Fibroblast of pulmonary artery (primary cell): ENCODE results near the gene CITED2.
A peak's percentile ranks its signal among the peaks of the same experiment; 100 is the strongest.

Source experiments
- DNase-seq: peaks from one replicate; pipeline ENCODE4 v3.0.0-alpha.2; 2010; ENCODE audit warnings: low read depth
- H3K4me3 ChIP-seq: replicated peaks from 2 replicates; pipeline ENCODE4 v1.5.1; 2011; ENCODE audit warnings: low read depth, mild to moderate bottlenecking, control low read depth, low read length, moderate library complexity
- TF ChIP-seq, protein P1 (sequence below): IDR thresholded peaks from 2 replicates; pipeline ENCODE4 v1.5.1; 2011; ENCODE audit warnings: mild to moderate bottlenecking, control low read depth, low read length, inconsistent platforms; ENCODE audit errors: missing control alignments

The CITED2 gene

DNA sequence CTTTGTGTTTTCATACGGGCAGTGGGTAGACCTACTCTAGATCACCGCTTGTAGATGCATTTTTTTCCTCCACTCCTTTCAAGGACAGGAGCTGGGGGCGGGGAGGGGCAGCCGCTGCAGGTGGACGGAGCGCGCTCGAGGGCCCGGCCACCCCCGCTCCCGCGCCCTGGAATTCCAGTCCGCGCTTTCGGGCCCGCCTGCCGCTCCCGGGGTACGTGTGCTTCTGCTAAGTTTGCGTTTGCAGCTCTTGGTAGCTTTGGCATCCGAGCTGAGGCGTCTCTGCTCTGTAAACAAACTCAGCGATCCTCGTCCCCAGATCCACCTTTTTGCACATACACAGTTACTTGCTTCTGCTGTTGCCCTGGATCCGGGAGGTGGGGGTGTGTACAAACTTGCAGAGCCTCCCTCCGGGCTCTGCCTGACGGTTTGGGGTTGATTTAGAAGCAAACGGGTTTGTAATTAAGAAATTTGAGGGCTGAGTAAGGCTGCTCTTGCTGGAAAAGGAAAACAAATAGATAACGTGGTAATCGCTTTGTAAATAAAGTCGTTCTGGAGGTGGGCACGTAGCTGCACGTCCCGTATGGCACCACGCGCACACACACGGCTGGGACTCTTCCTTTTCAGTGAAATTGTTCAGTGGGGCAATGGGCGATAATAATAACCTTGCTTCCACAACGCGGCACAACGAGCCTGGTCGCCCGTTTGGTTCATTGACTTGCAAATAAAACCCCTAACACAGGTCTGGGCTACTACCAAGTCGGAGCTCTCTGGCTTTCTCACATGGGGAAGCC is 973 bp upstream of the CITED2 start:
- H3K4me3 ChIP-seq: peak overlapping the region; percentile 99
- TF ChIP-seq, protein P1, sequence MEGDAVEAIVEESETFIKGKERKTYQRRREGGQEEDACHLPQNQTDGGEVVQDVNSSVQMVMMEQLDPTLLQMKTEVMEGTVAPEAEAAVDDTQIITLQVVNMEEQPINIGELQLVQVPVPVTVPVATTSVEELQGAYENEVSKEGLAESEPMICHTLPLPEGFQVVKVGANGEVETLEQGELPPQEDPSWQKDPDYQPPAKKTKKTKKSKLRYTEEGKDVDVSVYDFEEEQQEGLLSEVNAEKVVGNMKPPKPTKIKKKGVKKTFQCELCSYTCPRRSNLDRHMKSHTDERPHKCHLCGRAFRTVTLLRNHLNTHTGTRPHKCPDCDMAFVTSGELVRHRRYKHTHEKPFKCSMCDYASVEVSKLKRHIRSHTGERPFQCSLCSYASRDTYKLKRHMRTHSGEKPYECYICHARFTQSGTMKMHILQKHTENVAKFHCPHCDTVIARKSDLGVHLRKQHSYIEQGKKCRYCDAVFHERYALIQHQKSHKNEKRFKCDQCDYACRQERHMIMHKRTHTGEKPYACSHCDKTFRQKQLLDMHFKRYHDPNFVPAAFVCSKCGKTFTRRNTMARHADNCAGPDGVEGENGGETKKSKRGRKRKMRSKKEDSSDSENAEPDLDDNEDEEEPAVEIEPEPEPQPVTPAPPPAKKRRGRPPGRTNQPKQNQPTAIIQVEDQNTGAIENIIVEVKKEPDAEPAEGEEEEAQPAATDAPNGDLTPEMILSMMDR: peak; percentile 9
- DNase-seq: peak; percentile 99

DNA sequence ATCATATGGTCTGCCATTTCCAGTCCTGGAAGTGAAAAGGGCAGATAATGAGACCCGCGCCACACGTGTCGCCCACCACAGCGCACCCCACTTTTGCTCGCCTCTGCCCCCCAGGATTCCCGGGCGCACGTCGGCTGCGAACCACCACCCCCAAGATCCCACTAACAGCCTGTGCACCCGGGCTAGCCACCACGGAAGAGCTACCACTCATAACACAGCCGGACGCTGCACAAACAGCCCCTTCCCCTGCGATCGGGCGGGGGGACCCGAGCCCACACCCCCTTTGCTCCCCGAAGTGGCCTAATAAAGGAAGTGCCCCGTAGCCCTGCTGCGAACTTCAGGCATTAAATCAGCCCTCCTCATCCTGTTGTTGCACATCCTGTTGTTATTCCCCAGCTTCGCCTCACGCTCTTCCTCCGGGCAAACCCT is 506 bp downstream of the CITED2 start:
- TF ChIP-seq, protein P1: no peak
- no peak for DNase-seq
- peak overlapping the region; percentile 99 for H3K4me3 ChIP-seq

DNA sequence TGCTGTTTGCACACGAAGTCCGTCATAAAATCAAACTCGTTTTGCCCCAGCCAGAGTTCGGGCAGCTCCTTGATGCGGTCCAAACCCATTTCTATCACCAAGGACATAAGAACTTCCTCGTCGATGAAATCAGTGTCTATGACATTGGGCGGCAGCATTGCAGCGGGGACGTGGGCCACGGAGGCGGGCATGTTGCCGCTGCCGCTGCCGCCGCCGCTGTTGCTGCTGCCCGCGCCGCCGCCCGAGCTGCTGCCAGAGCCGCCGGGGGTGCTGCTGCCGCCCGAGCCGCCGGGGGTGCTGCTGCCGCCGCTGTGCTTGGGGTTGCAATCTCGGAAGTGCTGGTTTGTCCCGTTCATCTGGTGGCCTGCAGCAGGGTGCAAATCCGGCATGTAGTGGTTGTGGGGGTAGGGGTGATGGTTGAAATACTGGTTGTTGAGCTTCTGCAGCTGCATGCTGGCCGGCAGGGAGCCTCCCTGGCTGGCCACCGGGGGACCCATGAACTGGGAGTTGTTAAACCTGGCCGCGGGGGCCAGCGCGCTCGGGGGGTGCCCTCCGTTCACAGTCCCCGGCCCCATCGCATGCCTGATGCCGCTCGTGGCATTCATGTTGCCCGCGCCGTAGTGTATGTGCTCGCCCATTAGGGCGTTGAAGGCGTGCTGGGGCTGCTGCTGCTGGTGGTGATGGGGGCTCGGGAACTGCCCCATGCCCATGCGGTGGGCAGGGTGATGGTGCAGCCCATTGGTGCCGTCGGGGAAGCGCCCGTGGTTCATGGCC is 1.1 kb downstream of the CITED2 start:
- H3K4me3 ChIP-seq: peak overlapping the region; percentile 99
- peak; percentile 68 for DNase-seq
- TF ChIP-seq, protein P1: no peak

DNA sequence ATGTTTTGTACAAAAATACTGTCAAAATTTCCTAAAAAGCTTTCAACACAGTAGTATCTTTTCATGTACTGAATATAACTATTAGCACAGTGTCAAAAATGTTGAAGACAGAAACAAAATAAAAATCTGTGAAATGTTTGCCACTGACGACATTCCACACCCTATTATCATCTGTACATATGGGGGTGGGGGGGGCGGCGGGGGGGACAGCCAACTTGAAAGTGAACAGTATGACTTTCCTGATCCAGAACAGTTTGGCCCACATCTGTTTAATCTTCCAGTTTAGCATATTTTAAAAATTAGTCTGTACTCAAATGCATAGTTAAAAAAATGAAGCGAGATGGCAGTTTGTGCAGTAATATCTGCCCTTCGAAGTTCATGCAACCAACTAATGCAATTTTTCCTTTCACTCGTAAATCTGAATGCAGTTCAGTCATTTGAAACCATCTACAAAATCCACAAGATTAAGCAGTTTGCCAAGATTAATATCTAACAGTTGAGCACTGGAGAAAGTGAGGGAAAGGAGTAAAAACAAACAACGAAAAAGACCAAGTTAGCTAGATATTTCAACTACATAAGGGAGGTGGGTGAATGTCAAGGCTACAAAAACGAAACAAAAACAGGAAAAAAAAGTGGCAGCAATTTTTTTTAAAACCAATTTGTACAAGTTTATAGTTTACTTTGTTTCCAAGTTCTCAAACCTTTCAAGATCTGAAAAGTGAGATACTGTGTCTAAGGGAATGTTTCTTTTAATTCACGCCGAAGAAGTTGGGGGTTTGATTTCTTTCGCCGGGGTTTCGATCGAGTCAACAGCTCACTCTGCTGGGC is 1.9 kb downstream of the CITED2 start:
- TF ChIP-seq, protein P1: no peak
- peak overlapping the region; percentile 99 for H3K4me3 ChIP-seq
- peak; percentile 34 for DNase-seq

DNA sequence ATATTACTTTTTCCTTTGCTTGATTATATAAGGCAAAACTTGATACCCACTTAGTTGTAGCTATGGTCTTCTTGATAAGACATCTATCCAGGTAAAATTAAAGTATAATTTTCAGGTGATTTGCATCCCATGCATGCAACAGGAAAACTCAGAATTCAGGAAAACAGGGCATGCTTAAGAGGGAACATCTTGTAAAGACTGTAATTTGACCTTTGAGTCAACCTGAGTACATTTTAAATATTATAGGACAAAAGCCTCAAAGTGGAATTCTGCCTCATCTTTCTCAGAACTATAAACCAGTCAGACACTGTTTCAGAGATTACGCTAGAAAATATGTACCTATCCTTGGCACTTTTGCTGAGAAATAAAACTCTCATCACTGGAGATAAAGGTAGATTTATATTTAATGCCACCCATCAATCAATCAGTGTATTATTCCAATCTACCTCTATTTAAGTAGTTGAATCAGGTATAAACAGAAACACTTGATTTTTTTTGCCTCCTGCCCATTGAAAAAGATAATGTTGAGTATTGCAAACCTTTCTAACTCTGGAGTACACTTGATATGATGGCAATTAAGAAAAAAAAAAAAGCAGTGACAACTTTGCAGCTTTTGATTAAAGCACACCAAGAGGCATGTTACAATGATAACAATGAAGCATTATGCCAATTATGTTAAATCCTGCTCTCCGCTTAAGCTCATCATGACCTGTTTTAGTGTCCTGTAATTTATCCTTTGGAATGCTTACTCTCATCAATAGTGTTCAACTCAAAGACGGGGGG is 2.8 kb downstream of the CITED2 start:
- H3K4me3 ChIP-seq: peak overlapping the region; percentile 99
- DNase-seq: peak; percentile 41
- TF ChIP-seq, protein P1: no peak

DNA sequence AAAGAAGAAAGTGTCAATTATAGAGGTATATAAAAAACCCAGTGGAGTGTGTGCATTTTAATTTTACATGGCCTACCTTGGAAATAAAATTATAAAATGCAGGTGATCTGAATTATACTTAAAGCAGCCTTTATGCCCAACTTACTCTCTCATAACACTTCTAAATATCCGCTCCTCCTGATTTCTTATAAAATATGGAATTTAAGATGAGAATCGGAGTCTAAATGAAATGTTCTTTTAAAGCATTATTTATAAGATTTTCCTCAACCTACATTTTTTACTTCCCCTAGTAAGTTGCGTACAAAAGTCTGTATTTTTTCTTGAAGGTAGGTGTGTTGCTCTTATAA is 3.5 kb downstream of the CITED2 start:
- TF ChIP-seq, protein P1: no peak
- H3K4me3 ChIP-seq: peak overlapping the region; percentile 99
- DNase-seq: peak; percentile 39
